Erythroblast (primary cell): ENCODE results near the gene MS4A10.

Experiments
- GATA1 ChIP-seq: IDR thresholded peaks from 2 replicates; pipeline ENCODE4 v1.6.1; 2011; ENCODE audit warnings: low read depth, mild to moderate bottlenecking, control low read depth, low read length, moderate library complexity
- POLR2A ChIP-seq: IDR thresholded peaks from 2 replicates; pipeline ENCODE4 v1.6.1; 2011; ENCODE audit warnings: mild to moderate bottlenecking, low read length

GRCh38 chr11:60849641-60850520 lies 64.7 kb downstream of the MS4A10 start:
- no peak for TF ChIP-seq POLR2A
- no peak for TF ChIP-seq GATA1
